ENCODE results near the gene OTX1. TPM values are rescaled to one million over a fixed set of nuclear protein-coding genes. Genes with fewer than 3 reads are reported as not detected.

OTX1 gene
- polyA plus RNA-seq, 1 donor from 2014 or later = not detected

- no peaks in the 10 kb centered on the region for H3F3A ChIP-seq (ENCODE audit: insufficient read depth, low read length, poor library complexity, severe bottlenecking)
- no peak overlapping the region for H3K4me2 ChIP-seq (ENCODE audit: low read length)
- H3K4me3 ChIP-seq (ENCODE audit: low read length) = no peak overlapping the region
- H3K9ac ChIP-seq (ENCODE audit: low read length) = no peak overlapping the region
- H3K9me3 ChIP-seq (ENCODE audit: low read length) = no peaks in the 10 kb centered on the region
- H3K79me2 ChIP-seq (replicated peaks; ENCODE audit: insufficient read depth, low read length) = no peaks in the 10 kb centered on the region
- H2AFZ ChIP-seq (ENCODE audit: low read depth, low read length) = no peak overlapping the region
- no peaks in the 10 kb centered on the region for H4K20me1 ChIP-seq (ENCODE audit: insufficient read depth)
- peaks cover 38% of the 10 kb centered on the region for H3K27me3 ChIP-seq (ENCODE audit: insufficient read depth, low read depth, low read length)
- no peak overlapping the region for H3K27ac ChIP-seq (ENCODE audit: low read length)
- TF ChIP-seq RAD21 (conservative IDR thresholded peaks at IDR 0.05) = no peak
- TF ChIP-seq MXI1 (conservative IDR thresholded peaks at IDR 0.05; ENCODE audit: poor library complexity, severe bottlenecking) = no peak
- no peak for TF ChIP-seq EP300 (conservative IDR thresholded peaks at IDR 0.05; ENCODE audit: poor library complexity, severe bottlenecking)
- no peak for TF ChIP-seq POLR2AphosphoS5 (IDR thresholded peaks at IDR 0.05)
- TF ChIP-seq TAF1 (IDR thresholded peaks at IDR 0.05; ENCODE audit: low read depth) = no peak
- no peak for TF ChIP-seq EZH2 (IDR thresholded peaks at IDR 0.05; ENCODE audit: borderline replicate concordance, insufficient read depth, low read length, poor library complexity, severe bottlenecking)
- no peak for TF ChIP-seq CTCF (IDR thresholded peaks at IDR 0.05; ENCODE audit: poor library complexity, severe bottlenecking)
- H3K36me3 ChIP-seq (ENCODE audit: insufficient read depth, low read length) = peaks cover 4% of the 10 kb centered on the region
- no peaks in the 10 kb centered on the region for H3K9me2 ChIP-seq (ENCODE audit: insufficient read depth, low read length)
Observed at GRCh38 chr2:63041592-63041991, 9.0 kb upstream of the OTX1 start.

DNA sequence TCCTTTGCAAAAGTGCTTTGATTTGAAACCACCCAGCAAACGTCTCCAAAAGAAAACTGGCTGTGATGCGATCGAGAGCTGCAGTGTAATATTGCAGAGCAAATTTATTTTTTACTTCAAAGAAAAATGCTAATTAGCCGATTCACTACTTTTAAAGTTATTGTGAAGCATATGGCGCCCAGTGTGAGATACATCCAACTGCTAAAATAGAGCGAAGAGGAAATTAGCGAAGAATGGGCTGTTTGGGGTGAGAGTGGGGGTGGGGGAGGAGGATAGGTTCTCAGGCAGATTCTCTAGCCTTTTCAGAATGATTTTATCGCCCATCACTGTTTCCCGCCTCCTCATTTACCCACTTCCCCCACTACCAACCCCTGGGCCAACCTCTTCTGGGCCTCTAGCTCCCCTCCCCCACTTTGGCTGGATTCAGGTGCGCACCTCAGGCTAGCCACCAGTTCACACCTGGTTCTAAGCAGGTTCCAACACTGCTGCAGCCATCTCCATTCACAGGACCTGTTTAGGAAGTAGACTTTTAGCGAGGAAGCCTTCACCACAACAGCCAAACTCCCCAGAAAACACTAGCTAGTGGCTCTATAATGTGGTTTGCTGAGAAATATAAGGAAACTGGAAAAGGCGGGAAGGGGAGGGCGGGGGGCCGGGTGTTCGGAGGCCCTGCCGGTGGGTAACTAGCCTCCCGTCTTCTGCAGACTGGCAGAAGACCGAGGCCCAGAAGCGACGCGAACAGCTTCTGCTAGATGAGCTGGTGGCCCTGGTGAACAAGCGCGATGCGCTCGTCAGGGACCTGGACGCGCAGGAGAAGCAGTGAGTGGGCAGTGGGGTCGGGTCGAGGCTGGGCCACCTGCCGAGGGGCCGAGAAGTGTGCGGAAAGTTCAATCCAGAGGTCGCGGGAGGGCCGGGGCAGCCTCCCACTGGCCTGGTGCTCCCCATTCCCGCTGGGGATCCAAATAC lies 6.0 kb upstream of the OTX1 start:
- TF ChIP-seq MXI1 (conservative IDR thresholded peaks at IDR 0.05; ENCODE audit: poor library complexity, severe bottlenecking) (no peak), EP300 (conservative IDR thresholded peaks at IDR 0.05; ENCODE audit: poor library complexity, severe bottlenecking) (no peak), REST (IDR thresholded peaks at IDR 0.05; ENCODE audit: borderline replicate concordance) (no peak), RAD21 (conservative IDR thresholded peaks at IDR 0.05) (no peak), POLR2AphosphoS5 (IDR thresholded peaks at IDR 0.05) (no peak), TAF1 (IDR thresholded peaks at IDR 0.05; ENCODE audit: low read depth) (no peak), CTCF (IDR thresholded peaks at IDR 0.05; ENCODE audit: poor library complexity, severe bottlenecking) (no peak), SMC3 (conservative IDR thresholded peaks at IDR 0.05; ENCODE audit: poor library complexity) (no peak), EZH2 (IDR thresholded peaks at IDR 0.05; ENCODE audit: borderline replicate concordance, insufficient read depth, low read length, poor library complexity, severe bottlenecking) (no peak)
- H3F3A ChIP-seq (ENCODE audit: insufficient read depth, low read length, poor library complexity, severe bottlenecking) = no peaks in the 10 kb centered on the region
- no peak overlapping the region for H2AFZ ChIP-seq (ENCODE audit: low read depth, low read length)
- no peak overlapping the region for H3K4me3 ChIP-seq (ENCODE audit: low read length)
- H3K4me2 ChIP-seq (ENCODE audit: low read length) = no peak overlapping the region
- peaks cover 4% of the 10 kb centered on the region for H3K36me3 ChIP-seq (ENCODE audit: insufficient read depth, low read length)
- no peaks in the 10 kb centered on the region for H3K79me2 ChIP-seq (replicated peaks; ENCODE audit: insufficient read depth, low read length)
- no peaks in the 10 kb centered on the region for H3K9me3 ChIP-seq (ENCODE audit: low read length)
- peaks cover 68% of the 10 kb centered on the region for H3K27me3 ChIP-seq (ENCODE audit: insufficient read depth, low read depth, low read length)
- H3K9me2 ChIP-seq (ENCODE audit: insufficient read depth, low read length) = no peaks in the 10 kb centered on the region
- H3K9ac ChIP-seq (ENCODE audit: low read length) = no peak overlapping the region
- H4K20me1 ChIP-seq (ENCODE audit: insufficient read depth) = no peaks in the 10 kb centered on the region
- H3K27ac ChIP-seq (ENCODE audit: low read length) = no peak overlapping the region
